Raji (cell line): Measurements from ENCODE around the gene SUFU.

Experiments used
- POLR2A ChIP-seq: IDR thresholded peaks from 2 replicates; pipeline ENCODE4 v1.6.1; 2011; ENCODE audit warnings: low read depth, low read length, control low read depth; ENCODE audit not compliant: insufficient read depth

Gene SUFU

DNA sequence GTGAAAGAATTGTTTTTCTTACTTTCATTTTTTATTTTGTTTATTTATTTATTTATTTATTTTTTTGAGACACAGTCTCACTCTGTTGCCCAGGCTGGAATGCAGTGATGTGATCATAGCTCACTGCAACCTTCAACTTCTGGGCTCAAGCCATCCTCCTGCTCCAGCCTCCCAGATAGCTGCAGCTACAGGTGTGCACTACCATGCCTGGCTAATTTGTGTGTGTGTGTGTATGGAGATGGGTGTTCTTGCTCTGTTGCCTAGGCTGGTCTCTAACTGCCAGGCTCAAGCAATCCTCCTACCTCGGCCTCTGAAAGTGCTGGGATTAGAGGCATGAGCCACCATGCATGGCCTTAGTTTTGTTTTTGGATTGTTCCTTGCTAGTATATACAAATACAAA lies 85.1 kb downstream of the SUFU start:
- no peak for TF ChIP-seq POLR2A

- no peak for TF ChIP-seq POLR2A
Observed at GRCh38 chr10:102593074-102593803, 89.5 kb downstream of the SUFU start.

- TF ChIP-seq POLR2A = no peak
Observed at GRCh38 chr10:102593804-102594079, 90.0 kb downstream of the SUFU start.

DNA sequence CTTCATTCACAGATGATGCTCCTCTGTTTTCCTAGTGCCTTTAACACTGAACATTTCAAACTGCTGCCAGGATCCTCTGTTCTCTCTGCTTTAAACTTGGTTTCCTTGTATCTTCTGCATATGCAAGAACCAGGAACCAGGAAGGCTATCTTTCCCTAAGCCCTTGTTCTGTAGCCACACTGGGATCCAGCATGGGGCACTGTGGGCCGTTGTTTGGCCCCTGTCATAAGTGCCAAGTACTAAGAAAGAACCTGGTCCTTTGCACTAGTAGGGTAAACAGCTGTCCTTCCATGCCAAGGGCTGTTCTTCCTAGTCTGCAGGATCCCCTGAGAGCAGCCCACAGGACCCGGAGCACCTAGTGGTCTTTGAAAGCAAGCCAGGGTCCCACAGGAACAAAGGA lies 91.5 kb downstream of the SUFU start:
- no peak for TF ChIP-seq POLR2A

DNA sequence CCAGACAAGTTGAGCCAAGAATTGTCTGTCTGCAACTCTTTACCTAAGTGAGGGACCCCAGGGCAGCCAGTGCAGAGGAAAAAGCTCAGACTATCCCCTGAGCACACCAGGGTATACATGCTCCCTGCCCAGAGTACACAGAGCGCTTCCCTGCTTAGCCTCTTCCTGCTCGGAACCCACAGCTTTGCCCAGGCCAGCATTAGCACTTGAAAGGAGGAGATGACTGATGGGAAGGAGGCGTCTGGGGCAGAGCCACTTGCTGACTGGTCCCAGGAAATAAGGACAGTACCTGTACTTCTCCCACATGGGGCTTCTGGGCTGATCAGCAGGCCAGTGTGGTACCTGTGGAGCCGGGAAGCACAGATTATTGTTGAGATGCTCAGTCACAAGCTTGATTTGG lies 92.1 kb downstream of the SUFU start:
- no peak for TF ChIP-seq POLR2A

DNA sequence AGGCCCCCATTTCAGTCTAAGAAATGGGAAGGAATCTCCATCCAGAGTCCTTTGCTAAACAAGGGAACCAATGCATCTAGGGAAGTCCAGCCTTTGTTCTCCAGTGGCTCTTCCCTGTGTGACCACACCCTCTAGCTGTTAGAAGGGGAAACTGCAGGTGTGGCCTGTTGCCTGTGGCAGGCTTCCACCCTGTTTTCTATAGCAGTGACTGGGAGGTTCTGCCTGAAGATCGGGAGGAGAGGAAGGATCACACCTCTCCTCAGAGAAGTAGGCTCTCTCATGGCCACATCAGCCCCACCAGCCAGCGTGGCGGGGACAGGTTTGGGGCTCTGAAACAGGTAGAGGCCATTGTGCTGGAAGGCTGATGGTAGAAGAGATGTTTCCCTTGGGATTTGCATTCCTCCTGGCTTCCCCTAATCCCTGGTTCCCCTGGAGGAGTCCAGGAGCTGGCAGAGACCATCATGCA lies 92.8 kb downstream of the SUFU start:
- TF ChIP-seq POLR2A = no peak

GRCh38 chr10:102597131-102597991 lies 93.6 kb downstream of the SUFU start:
- no peak for TF ChIP-seq POLR2A

DNA sequence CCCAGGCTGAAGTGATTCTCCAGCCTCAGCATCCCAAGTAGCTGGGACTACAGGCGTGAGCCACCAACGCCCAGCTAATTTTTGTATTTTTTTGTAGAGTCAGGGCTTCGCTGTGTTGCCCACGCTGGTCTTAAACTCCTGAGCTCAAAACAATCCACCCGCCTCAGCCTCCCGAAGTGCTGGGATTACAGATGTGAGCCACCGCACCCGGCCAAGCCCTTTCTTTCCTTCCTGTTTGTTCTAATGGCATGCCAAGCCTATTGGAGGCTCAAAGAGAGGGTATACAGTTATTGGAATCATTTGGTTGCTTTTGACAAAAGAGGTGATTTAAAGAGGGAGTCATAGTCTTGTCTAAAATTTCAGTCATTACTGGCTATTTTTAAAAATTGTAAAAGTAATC lies 94.5 kb downstream of the SUFU start:
- no peak for TF ChIP-seq POLR2A

DNA sequence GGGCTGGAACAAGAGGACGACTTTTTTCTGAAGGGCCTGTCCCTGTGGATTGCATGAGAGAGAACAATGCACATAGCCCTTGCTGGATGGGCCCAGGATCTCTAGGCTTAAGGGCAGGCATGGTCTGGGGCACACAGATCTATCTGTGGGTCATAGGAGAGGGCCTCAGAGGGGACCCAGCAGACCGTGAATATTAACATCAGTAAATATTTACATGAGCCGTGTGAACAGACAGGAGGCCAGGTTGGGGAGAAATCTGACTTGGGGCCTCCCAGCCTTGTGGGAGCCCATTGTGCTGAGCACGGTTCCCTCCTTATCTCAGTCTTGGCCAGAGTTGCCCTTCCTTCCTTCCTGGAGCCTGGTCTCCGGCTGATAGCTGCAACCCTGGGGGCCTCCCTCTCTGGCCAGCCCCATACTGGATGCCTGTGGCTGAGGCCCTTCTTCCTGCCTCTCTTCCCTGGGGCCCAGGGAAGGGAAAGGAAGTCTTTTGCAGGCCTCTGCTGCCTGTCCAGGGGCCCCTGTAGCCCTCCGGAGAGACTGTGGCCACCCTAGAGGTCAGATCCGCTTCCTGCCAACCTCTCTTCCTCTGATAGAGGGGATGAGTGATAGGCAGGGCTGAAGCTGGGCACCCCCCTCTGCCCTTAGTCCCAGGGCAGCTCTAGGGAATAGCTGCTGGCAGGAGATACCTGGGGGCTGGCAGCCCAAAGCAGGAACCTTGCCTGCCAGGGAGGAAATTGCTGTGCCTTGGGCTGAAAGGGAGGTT lies 96.0 kb downstream of the SUFU start:
- TF ChIP-seq POLR2A = no peak

- TF ChIP-seq POLR2A = no peak
Observed at GRCh38 chr10:102600816-102601215, 97.0 kb downstream of the SUFU start.

GRCh38 chr10:102601639-102602038 lies 97.9 kb downstream of the SUFU start:
- no peak for TF ChIP-seq POLR2A

- TF ChIP-seq POLR2A = no peak
Observed at GRCh38 chr10:102602272-102603045, 98.7 kb downstream of the SUFU start.

DNA sequence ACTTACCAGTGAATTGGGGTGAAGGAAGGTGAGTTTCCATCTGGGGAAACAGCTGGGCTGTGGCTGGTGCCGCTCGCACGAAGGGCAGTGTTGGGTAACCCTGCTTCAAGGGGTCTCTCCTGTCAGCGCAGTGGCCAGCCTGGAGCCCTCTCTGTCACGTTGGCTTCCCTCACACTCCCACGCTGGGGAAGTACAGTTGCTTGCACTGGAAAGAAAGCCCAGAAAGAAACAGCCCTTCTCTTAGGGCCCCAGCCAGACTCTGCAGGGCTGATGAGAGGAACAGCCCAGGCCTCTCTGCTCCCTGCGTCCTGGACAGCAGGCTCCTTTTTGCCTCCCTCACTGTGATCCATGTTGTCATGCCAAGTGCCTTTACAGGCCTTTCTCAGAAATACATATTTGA lies 100.2 kb downstream of the SUFU start:
- TF ChIP-seq POLR2A = no peak

DNA sequence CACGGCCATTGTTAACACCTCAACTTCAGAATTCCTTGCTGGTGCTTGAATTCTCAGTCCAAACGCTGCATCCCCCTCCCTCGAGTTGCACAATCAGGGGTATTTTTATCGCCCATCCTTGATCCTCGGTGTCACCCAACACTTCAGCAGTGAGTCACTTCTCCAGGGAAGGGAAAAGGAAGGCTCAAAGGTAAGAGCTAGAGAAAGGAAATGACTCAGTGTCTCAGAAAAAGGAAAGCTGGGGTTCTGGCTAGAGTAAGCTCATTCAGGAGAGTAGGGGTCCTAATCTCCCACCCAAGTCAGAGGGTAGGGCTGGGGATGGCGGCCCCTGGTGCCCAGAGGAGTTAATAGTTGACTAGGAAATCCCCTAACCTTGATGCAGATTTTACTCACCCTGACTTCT lies 100.7 kb downstream of the SUFU start:
- no peak for TF ChIP-seq POLR2A

- TF ChIP-seq POLR2A = no peak
Observed at GRCh38 chr10:102605712-102606111, 101.9 kb downstream of the SUFU start.

- TF ChIP-seq POLR2A = no peak
Observed at GRCh38 chr10:102608487-102608886, 104.7 kb downstream of the SUFU start.

GRCh38 chr10:102610441-102610887 lies 106.7 kb downstream of the SUFU start:
- TF ChIP-seq POLR2A = no peak
